C4-2B (cell line): Measurements from ENCODE around the gene VWF.

Experiments used
- ZFX ChIP-seq: fragments of 450-650 bp; IDR thresholded peaks from 2 replicates; pipeline ENCODE4 v1.6.1; 2017
- TF ChIP-seq, protein P1 (sequence below): fragments of 450-650 bp; conservative IDR thresholded peaks from 2 replicates; pipeline ENCODE4 v1.5.1; 2017; ENCODE audit warnings: mild to moderate bottlenecking

DNA sequence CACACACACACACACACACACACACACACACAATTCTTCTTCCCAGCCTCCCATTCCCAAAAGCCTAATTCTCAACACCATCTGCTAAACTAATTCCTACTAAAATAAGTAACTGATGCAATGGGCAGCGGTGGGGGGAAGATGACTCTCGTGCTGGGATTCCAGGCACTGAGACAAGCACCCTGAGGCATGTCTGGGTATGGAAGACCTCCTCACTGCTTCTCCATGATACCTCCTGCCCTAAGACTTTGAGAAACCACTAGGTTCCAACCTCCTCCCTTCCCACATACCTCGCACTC lies 789 bp upstream of the VWF start:
- TF ChIP-seq, protein P1, sequence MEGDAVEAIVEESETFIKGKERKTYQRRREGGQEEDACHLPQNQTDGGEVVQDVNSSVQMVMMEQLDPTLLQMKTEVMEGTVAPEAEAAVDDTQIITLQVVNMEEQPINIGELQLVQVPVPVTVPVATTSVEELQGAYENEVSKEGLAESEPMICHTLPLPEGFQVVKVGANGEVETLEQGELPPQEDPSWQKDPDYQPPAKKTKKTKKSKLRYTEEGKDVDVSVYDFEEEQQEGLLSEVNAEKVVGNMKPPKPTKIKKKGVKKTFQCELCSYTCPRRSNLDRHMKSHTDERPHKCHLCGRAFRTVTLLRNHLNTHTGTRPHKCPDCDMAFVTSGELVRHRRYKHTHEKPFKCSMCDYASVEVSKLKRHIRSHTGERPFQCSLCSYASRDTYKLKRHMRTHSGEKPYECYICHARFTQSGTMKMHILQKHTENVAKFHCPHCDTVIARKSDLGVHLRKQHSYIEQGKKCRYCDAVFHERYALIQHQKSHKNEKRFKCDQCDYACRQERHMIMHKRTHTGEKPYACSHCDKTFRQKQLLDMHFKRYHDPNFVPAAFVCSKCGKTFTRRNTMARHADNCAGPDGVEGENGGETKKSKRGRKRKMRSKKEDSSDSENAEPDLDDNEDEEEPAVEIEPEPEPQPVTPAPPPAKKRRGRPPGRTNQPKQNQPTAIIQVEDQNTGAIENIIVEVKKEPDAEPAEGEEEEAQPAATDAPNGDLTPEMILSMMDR, result no peak
- no peak for TF ChIP-seq ZFX
